NCI-H345 treated with DMSO at 0.1 percent for 48 hours (cell line): ENCODE data around the gene SLC12A3.

Experiments
- DNase-seq: peaks from one replicate; lab custom pipeline; 2025; ENCODE audit not compliant: unreplicated experiment; lab: John Stamatoyannopoulos, UW

Gene SLC12A3

DNA sequence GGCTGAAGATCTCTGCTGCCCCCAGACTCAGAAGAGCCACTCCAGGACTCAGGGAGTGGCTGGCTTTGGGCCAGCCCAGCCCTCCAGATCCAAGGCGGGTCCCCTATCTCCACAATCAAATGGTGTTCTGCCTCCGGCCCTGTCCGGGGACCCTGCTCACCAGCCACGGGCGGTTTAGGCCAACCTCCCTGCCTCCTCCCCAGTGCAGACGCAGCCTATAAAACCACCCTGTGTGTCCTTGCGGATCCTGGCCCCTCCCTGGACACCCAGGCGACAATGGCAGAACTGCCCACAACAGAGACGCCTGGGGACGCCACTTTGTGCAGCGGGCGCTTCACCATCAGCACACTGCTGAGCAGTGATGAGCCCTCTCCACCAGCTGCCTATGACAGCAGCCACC, at the start of gene SLC12A3:
SLC12A3 (plus strand) TSS at position 248 of the 400 bp plus-strand sequence; CDS start at position 277, 29 bp downstream.
- DNase-seq: no peak

DNA sequence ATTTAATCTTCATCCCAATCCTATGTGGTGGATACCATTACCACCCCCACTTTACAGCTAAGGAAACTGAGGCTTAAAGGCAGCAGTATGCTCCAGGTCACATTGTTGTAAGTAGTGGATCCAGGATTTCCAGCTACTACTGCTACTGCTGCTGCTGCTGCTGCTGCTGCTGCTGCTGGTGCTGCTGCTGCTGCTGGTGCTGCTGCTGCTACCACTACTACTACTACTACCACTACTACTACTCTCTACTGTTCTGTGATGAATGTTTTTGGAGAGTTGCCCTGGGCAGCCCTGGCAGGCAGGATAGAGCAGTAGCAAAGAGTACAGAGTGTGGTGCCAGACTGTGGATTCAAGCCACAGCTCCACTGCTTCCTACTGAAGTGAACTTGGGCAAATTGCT, 49.3 kb upstream of the SLC12A3 start:
- DNase-seq: no peak

- no peak for DNase-seq
Measured at GRCh38 chr16:56817056-56817455, 48.0 kb upstream of the SLC12A3 start.

- DNase-seq: no peak
Measured at GRCh38 chr16:56817938-56818337, 47.1 kb upstream of the SLC12A3 start.

DNA sequence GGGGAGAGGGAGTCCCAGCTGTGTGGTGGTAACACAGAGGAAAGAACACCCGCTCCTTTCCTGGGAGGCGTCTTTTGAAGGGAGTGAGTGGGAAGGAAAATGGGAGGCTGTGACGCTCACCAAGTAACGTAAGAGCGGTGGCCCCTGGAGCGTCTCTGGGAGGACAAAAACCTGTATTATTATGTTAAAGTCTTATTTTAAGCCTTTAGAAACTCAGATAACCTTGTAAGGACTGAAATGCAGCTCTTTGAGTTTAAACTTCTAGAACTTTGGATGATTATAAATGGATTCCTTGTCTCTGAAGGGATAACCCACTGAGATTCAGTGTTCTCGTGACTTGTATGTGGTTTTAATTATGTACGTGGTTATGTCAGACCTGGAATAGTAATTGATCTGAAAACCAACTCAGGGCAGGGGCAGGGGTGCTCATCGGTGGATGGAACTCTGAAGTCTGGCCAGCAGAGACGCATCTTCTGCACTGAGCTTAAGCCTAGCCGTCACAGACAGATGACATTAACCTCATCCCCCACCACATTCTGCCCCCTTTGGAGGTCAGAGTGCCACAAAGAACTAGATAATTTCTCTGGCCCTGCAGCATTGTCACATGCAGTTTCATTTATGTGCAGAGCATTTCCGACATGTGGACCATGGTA, 41.8 kb upstream of the SLC12A3 start:
- no peak for DNase-seq

GRCh38 chr16:56824331-56824730, 40.7 kb upstream of the SLC12A3 start:
- DNase-seq: no peak

GRCh38 chr16:56824804-56825203, 40.2 kb upstream of the SLC12A3 start:
- DNase-seq: no peak

DNA sequence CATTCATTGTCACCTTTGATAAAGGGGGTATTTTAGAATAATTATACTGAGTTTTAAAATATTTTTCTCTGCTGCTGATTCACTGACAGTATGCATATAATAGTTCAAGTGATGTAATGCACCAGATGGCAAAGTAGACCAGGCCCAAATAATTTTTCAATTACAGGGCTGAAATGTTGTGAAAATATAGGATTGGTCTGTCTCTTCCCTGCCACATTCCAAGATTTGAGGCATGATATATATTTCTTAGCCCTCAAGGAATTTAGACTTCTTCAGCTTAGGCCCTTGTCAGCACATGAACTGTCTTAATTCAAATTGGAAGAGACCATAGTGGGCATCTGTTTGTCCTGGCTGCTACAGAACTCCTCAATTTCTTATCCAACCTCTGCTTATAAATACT, 39.2 kb upstream of the SLC12A3 start:
- DNase-seq: no peak

- no peak for DNase-seq
Measured at GRCh38 chr16:56828647-56829046, 36.4 kb upstream of the SLC12A3 start.

DNA sequence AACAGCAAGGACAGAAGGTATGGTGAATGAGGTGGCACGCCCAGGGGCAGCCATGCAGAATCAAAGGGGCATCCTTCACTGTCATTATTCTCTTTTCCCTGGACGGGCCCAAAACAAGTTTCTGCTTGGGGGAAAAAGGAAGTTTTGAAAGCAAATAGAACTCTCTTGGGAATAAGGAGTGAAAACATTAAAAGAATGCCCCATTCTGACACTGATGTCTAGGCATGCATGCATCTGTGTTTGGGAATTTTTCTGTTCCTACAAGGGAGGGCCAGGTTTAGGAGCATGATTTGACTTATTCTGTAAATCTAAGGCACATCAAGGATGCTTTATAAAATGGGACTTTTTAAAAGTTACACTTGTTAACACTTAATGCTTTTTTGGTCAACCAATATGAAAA, 34.3 kb upstream of the SLC12A3 start:
- DNase-seq: no peak

DNA sequence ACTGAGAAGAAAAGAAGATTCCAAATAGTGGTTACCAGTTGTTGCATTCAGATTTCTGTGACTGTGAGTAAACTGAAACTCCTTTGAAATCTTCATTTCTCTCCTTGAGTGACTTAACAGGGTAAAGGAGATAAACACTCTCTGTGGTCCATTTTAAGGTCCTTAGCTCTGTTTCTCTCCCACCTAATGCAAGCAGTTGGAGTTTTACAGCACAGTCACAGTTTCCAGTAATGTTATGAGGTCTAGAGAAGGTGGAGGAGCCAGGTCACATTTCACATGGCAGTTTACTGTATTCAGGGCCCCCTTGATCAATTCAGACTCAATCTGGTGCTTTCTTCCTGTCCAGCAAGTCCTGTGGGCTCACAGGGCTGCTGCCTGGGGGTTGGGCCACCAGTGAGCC, 32.2 kb upstream of the SLC12A3 start:
- DNase-seq: no peak

GRCh38 chr16:56833243-56833970, 31.6 kb upstream of the SLC12A3 start:
- DNase-seq: no peak

- DNase-seq: no peak
Measured at GRCh38 chr16:56835320-56835719, 29.7 kb upstream of the SLC12A3 start.

- DNase-seq: no peak
Measured at GRCh38 chr16:56836410-56837230, 28.4 kb upstream of the SLC12A3 start.

DNA sequence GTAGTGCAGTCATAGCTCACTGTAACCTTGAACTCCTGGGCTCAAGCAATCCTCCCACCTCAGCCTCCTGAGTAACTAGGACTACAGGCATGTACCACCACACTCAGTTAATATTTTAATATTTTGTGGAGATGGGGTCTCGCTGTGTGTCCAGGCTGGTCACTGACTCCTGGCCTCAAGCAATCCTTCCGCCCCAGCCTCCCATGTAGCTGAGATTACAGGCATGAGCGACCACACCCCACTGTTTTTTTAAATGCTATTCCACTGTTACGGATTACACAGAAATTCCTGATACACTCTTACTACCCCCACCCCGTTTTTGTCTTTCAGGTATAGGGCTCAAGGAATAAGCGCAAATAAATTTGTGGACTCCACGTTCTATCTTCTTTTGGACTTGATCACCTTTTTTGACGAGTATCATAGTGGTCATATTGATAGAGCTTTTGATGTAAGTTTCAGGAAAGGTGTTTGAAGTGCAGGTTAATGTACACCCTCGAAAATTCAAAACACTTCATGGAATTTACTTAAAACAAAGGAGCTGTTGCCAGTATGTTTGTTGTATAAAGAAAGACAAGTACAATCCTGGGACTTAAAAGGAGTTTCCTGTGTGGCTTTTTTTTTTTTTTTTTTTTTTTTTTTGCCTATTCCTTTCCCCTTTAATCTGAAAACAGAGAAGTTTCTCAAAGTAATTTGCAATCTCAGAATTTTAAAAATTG, 26.2 kb upstream of the SLC12A3 start:
- DNase-seq: no peak

DNA sequence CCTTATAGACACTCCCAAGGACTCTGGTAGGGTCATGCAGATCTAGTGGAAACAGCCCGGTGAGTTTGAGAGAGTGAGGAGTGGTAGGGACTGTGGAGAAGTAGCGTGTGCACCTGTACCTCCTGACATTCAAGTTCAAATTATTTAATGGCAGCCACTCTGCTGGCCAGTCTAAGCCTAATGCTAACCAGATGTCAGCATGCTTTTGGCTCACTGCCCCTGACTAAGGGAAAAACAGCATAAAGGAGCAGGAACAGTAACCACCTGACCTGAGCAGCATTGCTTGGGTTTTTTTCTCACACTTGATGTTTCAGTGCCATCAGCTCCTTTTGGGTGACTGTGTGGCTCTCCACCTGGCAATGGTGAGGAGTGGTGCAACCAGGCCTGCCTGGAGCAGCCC, 23.8 kb upstream of the SLC12A3 start:
- no peak for DNase-seq

DNA sequence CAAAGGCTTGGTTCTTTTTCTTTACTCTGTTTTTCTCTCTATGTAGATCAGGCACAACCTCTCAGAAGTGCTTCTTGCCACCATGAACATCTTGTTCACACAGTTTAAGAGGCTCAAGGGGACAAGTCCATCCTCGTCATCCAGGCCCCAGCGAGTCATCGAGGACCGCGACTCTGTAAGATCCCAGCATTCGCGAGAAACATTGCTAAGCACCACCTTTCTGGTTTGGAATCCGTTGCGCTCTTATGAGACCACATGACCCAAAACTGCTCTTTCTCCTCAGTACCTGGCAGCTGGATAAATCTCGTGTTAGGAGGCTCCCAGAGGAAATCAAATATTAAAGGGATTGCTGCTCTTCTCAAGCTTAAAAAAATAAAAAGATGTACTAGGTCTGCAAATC, 23.3 kb upstream of the SLC12A3 start:
- no peak for DNase-seq

DNA sequence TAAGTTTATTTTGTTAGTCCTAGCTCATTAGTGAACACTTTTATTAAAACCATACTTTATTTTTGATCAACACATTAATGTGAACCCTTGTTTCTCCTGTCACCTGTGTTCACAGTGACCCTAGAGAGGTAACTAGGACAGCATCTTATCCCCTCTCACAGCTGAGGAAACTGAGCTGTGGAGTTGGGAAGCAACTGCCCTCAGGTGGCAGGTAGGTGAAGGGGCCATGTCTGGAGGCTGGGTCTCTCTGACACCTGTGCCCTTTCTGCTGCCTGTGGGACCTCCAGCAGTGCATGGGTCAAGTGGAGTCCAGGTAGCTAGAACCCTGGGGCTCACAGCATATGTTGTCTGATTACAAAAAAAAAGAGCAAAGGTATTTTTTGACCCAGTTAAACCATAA, 22.9 kb upstream of the SLC12A3 start:
- DNase-seq: no peak

DNA sequence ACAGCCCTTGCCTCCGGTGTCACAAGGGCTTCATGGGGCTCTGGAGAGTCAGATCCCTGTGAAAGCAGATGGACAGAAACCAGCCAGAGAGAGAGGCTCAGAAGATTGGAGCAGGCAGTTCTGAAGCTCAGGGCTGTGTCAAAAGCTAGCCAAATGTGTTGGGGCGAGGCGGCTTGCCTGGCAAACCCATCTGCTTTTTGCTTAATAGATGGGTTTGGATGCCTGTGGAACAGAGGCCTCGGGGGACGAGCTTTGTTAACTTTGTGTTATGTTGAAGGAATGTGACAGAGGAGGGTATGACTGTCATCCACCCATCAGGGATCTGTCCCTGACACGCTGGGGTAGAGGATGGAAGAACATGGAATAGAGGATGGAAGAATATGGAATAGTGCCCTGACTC, 21.0 kb upstream of the SLC12A3 start:
- no peak for DNase-seq

DNA sequence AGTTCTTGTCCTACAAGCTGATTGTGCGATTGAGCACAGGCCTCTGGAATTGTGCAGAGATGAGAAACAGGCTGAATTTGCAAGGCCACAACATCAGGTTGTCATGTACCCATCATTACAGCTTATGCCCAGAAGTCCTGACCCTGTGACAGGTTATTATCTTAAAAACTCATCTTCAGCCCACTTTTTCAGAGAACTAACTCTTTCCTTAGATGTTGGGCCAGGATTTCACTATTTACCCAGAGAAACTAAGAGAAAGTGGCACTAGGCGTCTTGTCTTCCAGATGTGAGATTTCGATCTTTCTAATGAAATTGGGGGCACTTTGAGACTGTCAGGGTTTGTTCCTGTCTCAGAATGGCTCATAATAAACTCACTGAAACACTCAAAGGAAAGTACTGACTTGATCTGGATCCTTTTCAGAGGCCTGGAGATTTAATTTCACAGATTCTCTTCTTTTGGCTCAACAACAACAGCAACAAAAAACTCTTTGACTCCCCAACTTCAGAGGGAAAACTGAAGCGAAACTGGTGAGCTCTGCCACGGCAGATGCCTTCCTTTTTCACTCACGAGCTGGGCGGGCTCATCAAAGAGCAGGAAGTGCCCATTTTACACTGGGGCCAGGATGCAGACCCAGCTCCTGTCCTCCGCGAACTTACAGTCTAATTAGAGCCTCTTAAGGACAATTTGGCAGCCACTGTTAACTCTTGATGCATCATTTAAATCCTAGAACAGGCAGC, 17.7 kb upstream of the SLC12A3 start:
- no peak for DNase-seq
